HepG2 (cell line): ENCODE measurements around the gene EVI5. TPM values are rescaled to one million over a fixed set of nuclear protein-coding genes. Genes with fewer than 3 reads are reported as not detected.

Source experiments
- ATAC-seq: fragments of 200-7000 bp; cut with Tn5 transposase; 3 replicates; pipeline ENCODE4 v1.9.1; 2020; ENCODE audit warnings: mild to moderate bottlenecking, moderate library complexity
- BruUV-seq: library from RNA; stranded (reverse); fragments of 400-500 nt; replicated peaks from 2 replicates; lab custom pipeline; 2021; lab: Mats Ljungman, UMichigan
- CTCF ChIA-PET: fragments of 300-600 bp; formaldehyde crosslinking; extraction: SDS; loops from one replicate; lab custom pipeline; 2021; ENCODE audit warnings: low total read pairs, inconsistent platforms, low intra/inter-chr PET ratio; lab: Yijun Ruan, JAX
- POLR2A ChIA-PET: fragments of 350-600 bp; sonication (Branson Sonifier 250); formaldehyde crosslinking; loops from one replicate; lab custom pipeline; 2020; ENCODE audit warnings: antibody characterized with exemption, inconsistent platforms; lab: Yijun Ruan, JAX
- DNase-seq: peaks from one replicate; pipeline ENCODE4 v3.0.0-alpha.2; 2015; ENCODE audit warnings: low spot score
- FAIRE-seq: peaks from 3 replicates; lab custom pipeline; 2011; peaks lifted over from hg19 to GRCh38; lab: Jason Lieb, UNC
- H2AFZ ChIP-seq: one replicate; pipeline ENCODE4 v1.6.1; 2011; ENCODE audit warnings: low read length, inconsistent platforms
- H3K27ac ChIP-seq: fragments of 300-600 bp; 3 replicates; pipeline ENCODE4 v1.8.0; 2011; ENCODE audit warnings: mixed run types, mild to moderate bottlenecking, mixed read lengths, low read length, inconsistent platforms; ENCODE audit not compliant: insufficient read depth; ENCODE audit errors: extremely low read length
- H3K27me3 ChIP-seq, 2 experiments: fragments of 200-600 bp in 1 of 2; 2 replicates in 1 of 2; 3 replicates in 1 of 2; pipeline versions ENCODE4 v1.6.0 to v1.8.0; 2011; ENCODE audit warnings: low read length in 2 of 2, mild to moderate bottlenecking in 2 of 2, moderate library complexity in 2 of 2, inconsistent platforms in 1 of 2; ENCODE audit not compliant: insufficient read depth in 2 of 2, control insufficient read depth in 1 of 2
- H3K36me3 ChIP-seq, 2 experiments: fragments of 200-600 bp in 1 of 2; replicated peaks in 1 of 2; 2 replicates in 1 of 2; 3 replicates in 1 of 2; pipeline versions ENCODE4 v1.5.1 to v1.8.0; 2011; ENCODE audit warnings: low read length in 2 of 2, inconsistent platforms in 1 of 2; ENCODE audit not compliant: insufficient read depth in 2 of 2, control insufficient read depth in 1 of 2
- H3K4me1 ChIP-seq: 2 replicates; pipeline ENCODE4 v1.5.1; 2012; ENCODE audit warnings: low read length, inconsistent platforms; ENCODE audit not compliant: insufficient read depth
- H3K4me2 ChIP-seq: 2 replicates; pipeline ENCODE4 v1.6.0; 2011; ENCODE audit warnings: low read depth, low read length, inconsistent platforms
- H3K4me3 ChIP-seq, 3 experiments: fragments of 200-600 bp in 1 of 3; sonication (generic), shearing (Covaris generic) in 1 of 3; replicated peaks in 1 of 3; 2 replicates each; pipeline ENCODE4 v1.5.1; 2011 to 2016; ENCODE audit warnings: low read length in 3 of 3, inconsistent platforms in 2 of 3, low read depth in 2 of 3, mild to moderate bottlenecking in 2 of 3, control low read depth in 1 of 3, mixed read lengths in 1 of 3; ENCODE audit not compliant: insufficient read depth in 1 of 3
- H3K79me2 ChIP-seq: one replicate; pipeline ENCODE4 v1.6.1; 2011; ENCODE audit warnings: low read length, inconsistent platforms; ENCODE audit not compliant: insufficient read depth
- H3K9ac ChIP-seq: 2 replicates; pipeline ENCODE4 v1.6.0; 2011; ENCODE audit warnings: mild to moderate bottlenecking, low read depth, low read length, inconsistent platforms; ENCODE audit not compliant: insufficient read depth
- H3K9me3 ChIP-seq: 2 replicates; pipeline ENCODE4 v1.5.1; 2012; ENCODE audit warnings: mild to moderate bottlenecking, low read length
- H4K20me1 ChIP-seq: 2 replicates; pipeline ENCODE4 v1.6.0; 2011; ENCODE audit warnings: inconsistent platforms, mild to moderate bottlenecking, low read length, moderate library complexity; ENCODE audit not compliant: insufficient read depth
- ELF1 ChIP-seq: sonication (generic); formaldehyde crosslinking; IDR thresholded peaks from 2 replicates; pipeline ENCODE4 v1.4.0; 2020; ENCODE audit warnings: missing genetic modification reagents
- MED8 ChIP-seq: sonication (generic); formaldehyde crosslinking; IDR thresholded peaks from 2 replicates; pipeline ENCODE4 v1.8.1; 2023; ENCODE audit warnings: mild to moderate bottlenecking, missing genetic modification reagents; ENCODE audit not compliant: insufficient replicate concordance
- SNAPC2 ChIP-seq: sonication (generic); formaldehyde crosslinking; IDR thresholded peaks from 2 replicates; pipeline ENCODE4 v1.8.1; 2022; ENCODE audit warnings: mild to moderate bottlenecking, missing genetic modification reagents
- SOX6 ChIP-seq, 2 experiments: fragments of 450-650 bp in 1 of 2; sonication (generic) in 1 of 2; formaldehyde crosslinking in 1 of 2; IDR thresholded peaks; 2 replicates each; pipeline versions ENCODE4 v1.4.0 to v1.6.1; 2017 to 2020; ENCODE audit warnings: antibody characterized with exemption in 1 of 2, mild to moderate bottlenecking in 1 of 2, missing genetic modification reagents in 1 of 2
- ZFP1 ChIP-seq: IDR thresholded peaks from 2 replicates; pipeline ENCODE4 v1.6.1; 2016
- ZFYVE20 ChIP-seq: sonication (generic); formaldehyde crosslinking; IDR thresholded peaks from 2 replicates; pipeline ENCODE4 v1.8.0; 2023; ENCODE audit warnings: low read depth, mild to moderate bottlenecking, moderate library complexity, missing genetic modification reagents, borderline replicate concordance
- ZNF136 ChIP-seq: sonication (generic); formaldehyde crosslinking; IDR thresholded peaks from 2 replicates; pipeline ENCODE4 v1.8.1; 2022; ENCODE audit warnings: low read depth, mild to moderate bottlenecking, moderate library complexity, missing genetic modification reagents
- ZNF558 ChIP-seq: sonication (generic); formaldehyde crosslinking; IDR thresholded peaks from 2 replicates; pipeline ENCODE4 v1.9.0; 2022; ENCODE audit warnings: mild to moderate bottlenecking, missing genetic modification reagents, borderline replicate concordance
- ZNF737 ChIP-seq: sonication (generic); formaldehyde crosslinking; IDR thresholded peaks from 2 replicates; pipeline ENCODE4 v1.5.0; 2020; ENCODE audit warnings: missing genetic modification reagents, mild to moderate bottlenecking, borderline replicate concordance
- ZNF850 ChIP-seq: sonication (generic); formaldehyde crosslinking; conservative IDR thresholded peaks from 2 replicates; pipeline ENCODE4 v1.9.0; 2021; ENCODE audit warnings: mild to moderate bottlenecking, missing genetic modification reagents
- WGBS: methylation state at CpG from one replicate; pipeline ENCODE4 v1.1.6; 2017; ENCODE audit warnings: low lambda C conversion rate; 5-methylcytosine and 5-hydroxymethylcytosine counted together
- in situ Hi-C: cut with HindIII; loops from 2 replicates; pipeline ENCODE4 v1.10.0; 2017; ENCODE audit warnings: low pct_unique_long_range_greater_than_20kb; ENCODE audit not compliant: extremely low pct_ligation_motif_present
- intact Hi-C: fragments of 100-400 bp; cut with micrococcal nuclease; formaldehyde crosslinking; loops from one replicate; pipeline ENCODE4 v1.10.0; 2022; ENCODE audit not compliant: unreplicated experiment
- polyA plus RNA-seq, 8 experiments: library from polyadenylated mRNA; depleted of rRNA in 3 of 8; stranded (reverse) in 7 of 8; unstranded in 1 of 8; fragments of >200 nt; fragmentation: Illumina TruSeq in 4 of 8; extraction: Trizol in 4 of 8; gene quantifications; 2 replicates each; pipeline versions ENCODE4 v1.2.1 to v1.2.3, GENCODE V29; 2011 to 2016; ENCODE audit warnings: low read depth in 4 of 8, missing spikeins in 1 of 8, mixed read lengths in 1 of 8; ENCODE audit not compliant: insufficient read depth in 1 of 8
- total RNA-seq, 5 experiments: library from RNA; depleted of rRNA; stranded (reverse); fragments of >200 nt; fragmentation: Illumina TruSeq; extraction: Trizol; gene quantifications; 2 replicates each; pipeline ENCODE4 v1.2.3, GENCODE V29; 2016; ENCODE audit warnings: low read depth in 1 of 5
- TF ChIP-seq, protein P1 (sequence below): sonication (generic); formaldehyde crosslinking; IDR thresholded peaks from 2 replicates; pipeline ENCODE4 v1.9.0; 2021; ENCODE audit warnings: mild to moderate bottlenecking, missing genetic modification reagents
- TF ChIP-seq, protein P2 (sequence below): sonication (generic); formaldehyde crosslinking; IDR thresholded peaks from 2 replicates; pipeline ENCODE4 v1.4.0; 2020; ENCODE audit warnings: missing genetic modification reagents
- TF ChIP-seq, protein P3 (sequence below): conservative IDR thresholded peaks from 2 replicates; pipeline ENCODE4 v1.6.1; 2018; ENCODE audit warnings: missing genetic modification reagents

The EVI5 gene
- total and polyA plus RNA-seq, 2 of the 13 experiments (the other 11 are each of a cell fraction or from before 2014, with no cell fraction given): 4.0 to 12.6 TPM

DNA sequence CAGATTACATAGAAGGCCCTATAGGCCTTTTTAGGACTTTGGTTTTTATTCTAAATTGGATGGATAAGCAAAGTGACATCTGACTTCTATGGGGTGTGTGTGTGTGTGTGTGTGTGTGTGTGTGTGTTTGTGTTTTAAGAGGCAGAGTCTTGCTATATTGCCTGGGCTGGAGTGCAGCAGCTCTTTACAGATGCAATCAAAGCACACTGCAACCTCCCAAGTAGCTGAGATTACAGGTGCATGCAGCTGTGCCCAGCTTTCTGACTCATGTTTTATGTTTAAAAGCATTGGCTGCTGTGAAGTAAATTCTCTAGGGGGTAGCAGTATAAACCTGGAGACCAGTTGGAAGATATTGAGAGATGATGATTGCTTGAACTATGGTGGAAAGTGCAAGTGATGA, 12.4 kb upstream of the EVI5 start (continued):
- TF ChIP-seq, protein P1, sequence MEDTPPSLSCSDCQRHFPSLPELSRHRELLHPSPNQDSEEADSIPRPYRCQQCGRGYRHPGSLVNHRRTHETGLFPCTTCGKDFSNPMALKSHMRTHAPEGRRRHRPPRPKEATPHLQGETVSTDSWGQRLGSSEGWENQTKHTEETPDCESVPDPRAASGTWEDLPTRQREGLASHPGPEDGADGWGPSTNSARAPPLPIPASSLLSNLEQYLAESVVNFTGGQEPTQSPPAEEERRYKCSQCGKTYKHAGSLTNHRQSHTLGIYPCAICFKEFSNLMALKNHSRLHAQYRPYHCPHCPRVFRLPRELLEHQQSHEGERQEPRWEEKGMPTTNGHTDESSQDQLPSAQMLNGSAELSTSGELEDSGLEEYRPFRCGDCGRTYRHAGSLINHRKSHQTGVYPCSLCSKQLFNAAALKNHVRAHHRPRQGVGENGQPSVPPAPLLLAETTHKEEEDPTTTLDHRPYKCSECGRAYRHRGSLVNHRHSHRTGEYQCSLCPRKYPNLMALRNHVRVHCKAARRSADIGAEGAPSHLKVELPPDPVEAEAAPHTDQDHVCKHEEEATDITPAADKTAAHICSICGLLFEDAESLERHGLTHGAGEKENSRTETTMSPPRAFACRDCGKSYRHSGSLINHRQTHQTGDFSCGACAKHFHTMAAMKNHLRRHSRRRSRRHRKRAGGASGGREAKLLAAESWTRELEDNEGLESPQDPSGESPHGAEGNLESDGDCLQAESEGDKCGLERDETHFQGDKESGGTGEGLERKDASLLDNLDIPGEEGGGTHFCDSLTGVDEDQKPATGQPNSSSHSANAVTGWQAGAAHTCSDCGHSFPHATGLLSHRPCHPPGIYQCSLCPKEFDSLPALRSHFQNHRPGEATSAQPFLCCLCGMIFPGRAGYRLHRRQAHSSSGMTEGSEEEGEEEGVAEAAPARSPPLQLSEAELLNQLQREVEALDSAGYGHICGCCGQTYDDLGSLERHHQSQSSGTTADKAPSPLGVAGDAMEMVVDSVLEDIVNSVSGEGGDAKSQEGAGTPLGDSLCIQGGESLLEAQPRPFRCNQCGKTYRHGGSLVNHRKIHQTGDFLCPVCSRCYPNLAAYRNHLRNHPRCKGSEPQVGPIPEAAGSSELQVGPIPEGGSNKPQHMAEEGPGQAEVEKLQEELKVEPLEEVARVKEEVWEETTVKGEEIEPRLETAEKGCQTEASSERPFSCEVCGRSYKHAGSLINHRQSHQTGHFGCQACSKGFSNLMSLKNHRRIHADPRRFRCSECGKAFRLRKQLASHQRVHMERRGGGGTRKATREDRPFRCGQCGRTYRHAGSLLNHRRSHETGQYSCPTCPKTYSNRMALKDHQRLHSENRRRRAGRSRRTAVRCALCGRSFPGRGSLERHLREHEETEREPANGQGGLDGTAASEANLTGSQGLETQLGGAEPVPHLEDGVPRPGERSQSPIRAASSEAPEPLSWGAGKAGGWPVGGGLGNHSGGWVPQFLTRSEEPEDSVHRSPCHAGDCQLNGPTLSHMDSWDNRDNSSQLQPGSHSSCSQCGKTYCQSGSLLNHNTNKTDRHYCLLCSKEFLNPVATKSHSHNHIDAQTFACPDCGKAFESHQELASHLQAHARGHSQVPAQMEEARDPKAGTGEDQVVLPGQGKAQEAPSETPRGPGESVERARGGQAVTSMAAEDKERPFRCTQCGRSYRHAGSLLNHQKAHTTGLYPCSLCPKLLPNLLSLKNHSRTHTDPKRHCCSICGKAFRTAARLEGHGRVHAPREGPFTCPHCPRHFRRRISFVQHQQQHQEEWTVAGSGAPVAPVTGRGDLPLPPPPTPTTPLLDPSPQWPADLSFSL (CRISPR knock-in tag): no peak
- TF ChIP-seq ZNF136 (CRISPR knock-in tag): no peak
- TF ChIP-seq ZNF737 (CRISPR knock-in tag): no peak
- TF ChIP-seq ZNF558: no peak
- TF ChIP-seq, all 625 proteins: peak for 0

DNA sequence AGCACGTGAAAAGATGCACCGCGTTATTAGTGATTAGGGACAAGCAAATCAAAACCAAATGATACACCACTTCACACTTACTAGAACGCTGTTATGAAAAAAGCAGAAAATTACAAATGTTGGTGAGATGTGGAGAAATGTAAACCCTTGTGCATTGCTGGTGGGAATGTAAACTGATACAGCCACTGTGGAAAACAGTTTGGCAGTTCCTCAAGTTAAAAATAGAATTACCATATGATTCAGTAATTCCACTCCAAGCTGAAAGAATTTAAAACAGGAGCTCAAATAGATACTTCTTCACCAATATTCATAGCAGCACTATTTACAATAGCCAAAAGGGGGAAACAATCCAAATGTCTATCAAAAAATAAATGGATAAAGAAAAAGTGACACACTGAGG, 10.3 kb upstream of the EVI5 start:
- Histone ChIP-seq H3K4me1 (peaks cover 12% of the 10 kb centered on the region), H3K4me2 (no peak overlapping the region), H3K9ac (no peak overlapping the region), H3K36me3 (no peaks in the 10 kb centered on the region), H3K27me3 (no peaks in the 10 kb centered on the region; a peak in 1 of 5 replicates), H4K20me1 (no peaks in the 10 kb centered on the region), H3K79me2 (no peaks in the 10 kb centered on the region), H3K9me3 (no peaks in the 10 kb centered on the region), H2AFZ (no peak overlapping the region), H3K4me3 (no peak overlapping the region), H3K27ac (no peak overlapping the region)
- 79% methylated on average over 4 of the region's 4 CpGs for WGBS
- in situ Hi-C loops (no loop called here), intact Hi-C loops (no loop called here)
- BruUV-seq: no TSS peak
- ATAC-seq (no peak), FAIRE-seq (no peak), DNase-seq (no peak)
- CTCF ChIA-PET: no interaction called here
- POLR2A ChIA-PET: no interaction called here
- TF ChIP-seq, protein P2, sequence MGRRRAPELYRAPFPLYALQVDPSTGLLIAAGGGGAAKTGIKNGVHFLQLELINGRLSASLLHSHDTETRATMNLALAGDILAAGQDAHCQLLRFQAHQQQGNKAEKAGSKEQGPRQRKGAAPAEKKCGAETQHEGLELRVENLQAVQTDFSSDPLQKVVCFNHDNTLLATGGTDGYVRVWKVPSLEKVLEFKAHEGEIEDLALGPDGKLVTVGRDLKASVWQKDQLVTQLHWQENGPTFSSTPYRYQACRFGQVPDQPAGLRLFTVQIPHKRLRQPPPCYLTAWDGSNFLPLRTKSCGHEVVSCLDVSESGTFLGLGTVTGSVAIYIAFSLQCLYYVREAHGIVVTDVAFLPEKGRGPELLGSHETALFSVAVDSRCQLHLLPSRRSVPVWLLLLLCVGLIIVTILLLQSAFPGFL: no peak
- TF ChIP-seq MED8 (CRISPR knock-in tag): no peak
- no peak for TF ChIP-seq SNAPC2 (CRISPR knock-in tag)
- TF ChIP-seq ZNF850 (CRISPR knock-in tag): no peak
- TF ChIP-seq, protein P3, sequence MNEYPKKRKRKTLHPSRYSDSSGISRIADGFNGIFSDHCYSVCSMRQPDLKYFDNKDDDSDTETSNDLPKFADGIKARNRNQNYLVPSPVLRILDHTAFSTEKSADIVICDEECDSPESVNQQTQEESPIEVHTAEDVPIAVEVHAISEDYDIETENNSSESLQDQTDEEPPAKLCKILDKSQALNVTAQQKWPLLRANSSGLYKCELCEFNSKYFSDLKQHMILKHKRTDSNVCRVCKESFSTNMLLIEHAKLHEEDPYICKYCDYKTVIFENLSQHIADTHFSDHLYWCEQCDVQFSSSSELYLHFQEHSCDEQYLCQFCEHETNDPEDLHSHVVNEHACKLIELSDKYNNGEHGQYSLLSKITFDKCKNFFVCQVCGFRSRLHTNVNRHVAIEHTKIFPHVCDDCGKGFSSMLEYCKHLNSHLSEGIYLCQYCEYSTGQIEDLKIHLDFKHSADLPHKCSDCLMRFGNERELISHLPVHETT: no peak
- no peak for TF ChIP-seq ELF1 (CRISPR knock-in tag)
- no peak for TF ChIP-seq ZFP1 (CRISPR knock-in tag)
- TF ChIP-seq SOX6 (IDR thresholded peaks at IDR 0.05): no peak
- no peak for TF ChIP-seq SOX6 (CRISPR knock-in tag; IDR thresholded peaks at IDR 0.05)
- no peak for TF ChIP-seq ZFYVE20 (CRISPR knock-in tag)
